ENCODE measurements around the gene WDR35. TPM values are rescaled to one million over a fixed set of nuclear protein-coding genes. Genes with fewer than 3 reads are reported as not detected.

Gene WDR35
- total and polyA plus RNA-seq, 5 donors from 2014 or later, result 1.3 to 3.8 (median 1.9) TPM

- Histone ChIP-seq H3K9me3 (ENCODE audit: control insufficient read depth in 2 of 2, low read length in 2 of 2) (no peaks in the 10 kb centered on the region), H3K27me3 (ENCODE audit: control insufficient read depth, insufficient read depth, low read length) (no peaks in the 10 kb centered on the region), H3K4me3 (ENCODE audit: low read depth, low read length) (no peak overlapping the region), H3K36me3 (ENCODE audit: control insufficient read depth, insufficient read depth, low read length) (peaks cover 37% of the 10 kb centered on the region), H3K27ac (ENCODE audit: insufficient read depth, low read length, poor library complexity, severe bottlenecking) (no peak overlapping the region), H3K4me1 (ENCODE audit: control insufficient read depth, insufficient read depth, low read length, poor library complexity, severe bottlenecking) (no peaks in the 10 kb centered on the region)
- DNase-seq, result no peak
- Mint-ChIP-seq H3K27ac (no peak overlapping the region), H3K36me3 (peaks cover 48% of the 10 kb centered on the region), H3K9me3 (peaks cover 0 to 3% (median 2%) of the 10 kb centered on the region in 7 donors), H3K4me3 (no peak overlapping the region), H3K27me3 (no peaks in the 10 kb centered on the region), H3K4me1 (peaks cover 0 to 5% (median under 1%) of the 10 kb centered on the region in 4 donors)
- ATAC-seq (ENCODE audit: low read depth in 2 of 2), result no peak
Observed at GRCh38 chr2:20027705-20028434, 38.0 kb upstream of the WDR35 start.

GRCh38 chr2:20027260-20027677 lies 37.4 kb upstream of the WDR35 start:
- peaks cover 0 to 5% (median under 1%) of the 10 kb centered on the region in 4 donors for H3K4me1 Mint-ChIP-seq
- H3K27me3 Mint-ChIP-seq, result no peaks in the 10 kb centered on the region
- DNase-seq, result no peak

DNA sequence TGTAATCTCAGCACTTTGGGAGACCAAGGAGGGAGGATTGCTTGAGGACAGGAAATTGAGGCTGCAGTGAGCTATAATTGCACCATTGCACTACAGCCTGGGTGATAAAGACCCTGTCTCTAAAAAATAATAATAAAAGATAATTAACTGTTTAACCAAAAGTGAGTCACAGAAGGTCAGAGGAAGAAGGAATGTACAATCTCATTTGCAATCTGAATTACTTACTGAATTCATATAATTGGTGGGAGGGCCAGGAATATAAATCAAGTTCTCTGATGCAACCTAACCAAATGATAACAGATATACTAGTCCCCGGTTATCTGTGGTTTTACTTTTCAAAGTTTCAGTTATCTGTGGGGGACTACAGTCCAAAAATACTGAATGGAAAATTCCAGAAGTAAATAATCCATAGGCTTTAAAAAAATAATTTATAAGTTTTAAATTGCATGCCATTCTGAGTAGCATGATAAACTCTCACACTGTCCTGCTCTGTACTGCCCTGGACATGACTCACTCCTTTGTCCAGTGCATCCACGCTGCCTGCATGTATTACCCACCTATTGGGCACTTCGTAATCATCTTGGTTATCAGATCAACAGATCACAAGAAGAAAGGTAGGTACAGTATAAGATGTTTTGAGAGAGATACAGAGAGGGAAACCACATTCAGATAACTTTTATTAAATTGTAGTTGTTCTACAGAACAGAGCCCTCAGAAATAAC lies 35.3 kb upstream of the WDR35 start:
- Histone ChIP-seq H3K4me3 (ENCODE audit: low read depth, low read length) (no peak overlapping the region), H3K36me3 (ENCODE audit: control insufficient read depth, insufficient read depth, low read length) (peaks cover 18% of the 10 kb centered on the region), H3K27ac (ENCODE audit: insufficient read depth, low read length, poor library complexity, severe bottlenecking) (no peak overlapping the region), H3K4me1 (ENCODE audit: control insufficient read depth, insufficient read depth, low read length, poor library complexity, severe bottlenecking) (no peaks in the 10 kb centered on the region), H3K9me3 (ENCODE audit: control insufficient read depth in 2 of 2, low read length in 2 of 2) (peaks cover 8 to 10% of the 10 kb centered on the region in 2 experiments), H3K27me3 (ENCODE audit: control insufficient read depth, insufficient read depth, low read length) (no peaks in the 10 kb centered on the region)
- no peak overlapping the region for H3K27ac Mint-ChIP-seq
- H3K4me1 Mint-ChIP-seq, result no peaks in the 10 kb centered on the region
- H3K9me3 Mint-ChIP-seq, result peaks cover 0 to 19% (median 11%) of the 10 kb centered on the region in 7 donors
- no peak for DNase-seq
- no peak overlapping the region for H3K4me3 Mint-ChIP-seq
- peaks cover 27% of the 10 kb centered on the region for H3K36me3 Mint-ChIP-seq
- H3K27me3 Mint-ChIP-seq, result no peaks in the 10 kb centered on the region
- ATAC-seq (ENCODE audit: low read depth in 2 of 2), result no peak

More at GRCh38 chr2:20027260-20027677, 37.4 kb upstream of the WDR35 start:
- Mint-ChIP-seq H3K27ac (no peak overlapping the region), H3K36me3 (peaks cover 45% of the 10 kb centered on the region), H3K4me3 (no peak overlapping the region), H3K9me3 (peaks cover 0 to 5% (median 2%) of the 10 kb centered on the region in 7 donors)
- peaks cover 0 to 2% of the 10 kb centered on the region in 2 experiments for H3K9me3 ChIP-seq (ENCODE audit: control insufficient read depth in 2 of 2, low read length in 2 of 2)
- no peaks in the 10 kb centered on the region for H3K4me1 ChIP-seq (ENCODE audit: control insufficient read depth, insufficient read depth, low read length, poor library complexity, severe bottlenecking)
- H3K36me3 ChIP-seq (ENCODE audit: control insufficient read depth, insufficient read depth, low read length), result peaks cover 32% of the 10 kb centered on the region
- no peak for ATAC-seq (ENCODE audit: low read depth in 2 of 2)
- no peak overlapping the region for H3K27ac ChIP-seq (ENCODE audit: insufficient read depth, low read length, poor library complexity, severe bottlenecking)
- no peaks in the 10 kb centered on the region for H3K27me3 ChIP-seq (ENCODE audit: control insufficient read depth, insufficient read depth, low read length)
- H3K4me3 ChIP-seq (ENCODE audit: low read depth, low read length), result no peak overlapping the region

DNA sequence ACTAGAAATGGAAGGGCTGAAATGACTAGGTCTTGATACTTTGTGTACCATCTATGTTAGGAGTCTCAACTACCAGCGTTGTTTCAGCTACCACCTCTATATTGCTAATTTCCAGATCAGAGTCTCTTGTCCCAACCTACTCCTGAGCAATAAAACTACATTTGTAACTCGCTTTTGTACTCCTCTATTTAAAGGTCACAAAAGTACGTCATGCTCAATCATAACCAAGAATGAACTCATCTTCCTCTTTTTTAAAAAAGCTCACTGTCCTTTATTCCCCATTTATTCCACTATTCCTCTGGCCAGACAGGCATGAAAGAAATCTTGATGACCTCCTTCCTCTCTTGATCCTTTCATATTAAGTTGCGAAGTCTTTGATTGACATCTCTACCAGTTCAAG lies 33.8 kb upstream of the WDR35 start:
- Histone ChIP-seq H3K27ac (ENCODE audit: insufficient read depth, low read length, poor library complexity, severe bottlenecking) (no peak overlapping the region), H3K27me3 (ENCODE audit: control insufficient read depth, insufficient read depth, low read length) (no peaks in the 10 kb centered on the region), H3K4me1 (ENCODE audit: control insufficient read depth, insufficient read depth, low read length, poor library complexity, severe bottlenecking) (no peaks in the 10 kb centered on the region), H3K4me3 (ENCODE audit: low read depth, low read length) (no peak overlapping the region), H3K9me3 (ENCODE audit: control insufficient read depth in 2 of 2, low read length in 2 of 2) (peaks cover 8 to 10% of the 10 kb centered on the region in 2 experiments), H3K36me3 (ENCODE audit: control insufficient read depth, insufficient read depth, low read length) (peaks cover 9% of the 10 kb centered on the region)
- no peaks in the 10 kb centered on the region for H3K4me1 Mint-ChIP-seq
- no peaks in the 10 kb centered on the region for H3K27me3 Mint-ChIP-seq
- DNase-seq, result no peak
- peaks cover 12% of the 10 kb centered on the region for H3K36me3 Mint-ChIP-seq
- peaks cover 0 to 25% (median 13%) of the 10 kb centered on the region in 7 donors for H3K9me3 Mint-ChIP-seq
- no peak for ATAC-seq (ENCODE audit: low read depth in 2 of 2)
- H3K27ac Mint-ChIP-seq, result no peak overlapping the region
- no peak overlapping the region for H3K4me3 Mint-ChIP-seq

DNA sequence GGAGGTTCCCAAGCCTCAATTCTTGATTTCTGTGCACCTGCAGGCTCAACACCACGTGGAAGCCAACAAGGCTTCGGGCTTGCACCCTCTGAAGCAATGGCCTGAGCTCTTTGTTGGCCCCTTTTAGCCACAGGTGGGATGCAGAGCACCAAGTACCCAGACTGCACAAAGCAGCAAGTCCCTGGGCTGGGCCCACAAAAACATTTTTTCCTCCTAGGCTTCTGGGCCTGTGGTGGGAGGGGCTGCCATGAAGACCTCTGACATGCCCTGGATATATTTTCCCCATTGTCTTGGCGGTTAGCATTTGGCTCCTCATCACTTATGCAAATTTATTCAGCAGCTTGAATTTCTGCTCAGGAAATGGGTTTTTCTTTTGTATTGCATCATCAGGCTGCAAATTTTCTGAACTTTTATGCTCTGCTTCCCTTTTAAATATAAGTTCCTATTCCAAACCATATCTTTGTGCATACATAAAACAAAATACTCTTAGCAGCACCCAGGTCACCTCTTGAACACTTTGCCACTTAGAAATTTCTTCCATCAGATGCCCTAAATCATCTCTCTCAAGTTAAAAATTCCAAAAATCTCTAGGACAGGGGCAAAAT lies 31.6 kb upstream of the WDR35 start:
- H3K27me3 Mint-ChIP-seq, result no peaks in the 10 kb centered on the region
- no peak overlapping the region for H3K27ac Mint-ChIP-seq
- no peak overlapping the region for H3K27ac ChIP-seq (ENCODE audit: insufficient read depth, low read length, poor library complexity, severe bottlenecking)
- peaks cover 0 to 25% (median 13%) of the 10 kb centered on the region in 7 donors for H3K9me3 Mint-ChIP-seq
- H3K27me3 ChIP-seq (ENCODE audit: control insufficient read depth, insufficient read depth, low read length), result peaks cover under 1% of the 10 kb centered on the region
- H3K4me3 Mint-ChIP-seq, result no peak overlapping the region
- H3K4me1 Mint-ChIP-seq, result no peaks in the 10 kb centered on the region
- ATAC-seq (ENCODE audit: low read depth in 2 of 2), result no peak
- no peaks in the 10 kb centered on the region for H3K36me3 ChIP-seq (ENCODE audit: control insufficient read depth, insufficient read depth, low read length)
- DNase-seq, result no peak
- H3K4me1 ChIP-seq (ENCODE audit: control insufficient read depth, insufficient read depth, low read length, poor library complexity, severe bottlenecking), result no peaks in the 10 kb centered on the region
- no peak overlapping the region for H3K4me3 ChIP-seq (ENCODE audit: low read depth, low read length)
- peaks cover 3% of the 10 kb centered on the region for H3K36me3 Mint-ChIP-seq
- H3K9me3 ChIP-seq (ENCODE audit: control insufficient read depth in 2 of 2, low read length in 2 of 2), result peaks cover 8 to 10% of the 10 kb centered on the region in 2 experiments

DNA sequence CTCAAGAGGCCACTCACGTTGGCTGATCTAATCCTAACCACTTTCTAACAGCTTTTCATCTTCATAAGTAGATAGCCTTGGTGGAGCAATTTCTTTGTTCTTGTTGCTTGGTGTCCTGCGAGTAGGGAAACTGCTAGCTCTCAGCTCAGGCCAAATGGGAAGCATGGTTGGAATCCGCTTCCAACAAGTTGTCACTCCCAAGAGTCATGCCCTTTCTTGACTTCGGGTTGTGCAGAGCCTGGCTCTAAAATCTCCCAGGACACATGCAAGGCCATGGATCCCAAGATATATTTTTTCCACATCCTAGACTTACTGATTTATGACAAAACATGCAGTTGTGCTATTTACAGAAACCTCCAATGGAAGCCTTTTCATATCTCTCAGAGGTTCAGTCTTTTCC lies 29.8 kb upstream of the WDR35 start:
- Mint-ChIP-seq H3K36me3 (peaks cover 3% of the 10 kb centered on the region), H3K4me1 (no peaks in the 10 kb centered on the region), H3K9me3 (peaks cover 0 to 25% (median 13%) of the 10 kb centered on the region in 7 donors), H3K27ac (no peak overlapping the region), H3K4me3 (no peak overlapping the region), H3K27me3 (peaks cover 6% of the 10 kb centered on the region)
- Histone ChIP-seq H3K4me3 (ENCODE audit: low read depth, low read length) (no peak overlapping the region), H3K27me3 (ENCODE audit: control insufficient read depth, insufficient read depth, low read length) (peaks cover 5% of the 10 kb centered on the region), H3K27ac (ENCODE audit: insufficient read depth, low read length, poor library complexity, severe bottlenecking) (no peak overlapping the region), H3K4me1 (ENCODE audit: control insufficient read depth, insufficient read depth, low read length, poor library complexity, severe bottlenecking) (no peaks in the 10 kb centered on the region), H3K9me3 (ENCODE audit: control insufficient read depth in 2 of 2, low read length in 2 of 2) (peaks cover 8 to 10% of the 10 kb centered on the region in 2 experiments), H3K36me3 (ENCODE audit: control insufficient read depth, insufficient read depth, low read length) (no peaks in the 10 kb centered on the region)
- ATAC-seq (ENCODE audit: low read depth in 2 of 2) (no peak), DNase-seq (no peak)

- Histone ChIP-seq H3K9me3 (ENCODE audit: control insufficient read depth in 2 of 2, low read length in 2 of 2) (peaks cover 8 to 10% of the 10 kb centered on the region in 2 experiments), H3K4me3 (ENCODE audit: low read depth, low read length) (no peak overlapping the region), H3K27ac (ENCODE audit: insufficient read depth, low read length, poor library complexity, severe bottlenecking) (no peak overlapping the region), H3K36me3 (ENCODE audit: control insufficient read depth, insufficient read depth, low read length) (no peaks in the 10 kb centered on the region), H3K4me1 (ENCODE audit: control insufficient read depth, insufficient read depth, low read length, poor library complexity, severe bottlenecking) (no peaks in the 10 kb centered on the region), H3K27me3 (ENCODE audit: control insufficient read depth, insufficient read depth, low read length) (peaks cover 12% of the 10 kb centered on the region)
- no peaks in the 10 kb centered on the region for H3K4me1 Mint-ChIP-seq
- H3K27ac Mint-ChIP-seq, result no peak overlapping the region
- no peak overlapping the region for H3K4me3 Mint-ChIP-seq
- no peak for DNase-seq
- ATAC-seq (ENCODE audit: low read depth in 2 of 2), result no peak
- peaks cover 0 to 25% (median 12%) of the 10 kb centered on the region in 7 donors for H3K9me3 Mint-ChIP-seq
- H3K36me3 Mint-ChIP-seq, result peaks cover 3% of the 10 kb centered on the region
- H3K27me3 Mint-ChIP-seq, result peaks cover 16% of the 10 kb centered on the region
Observed at GRCh38 chr2:20018601-20019152, 28.8 kb upstream of the WDR35 start.
